Effector CD8-positive, alpha-beta T cell (primary cell): ENCODE data around the gene PPP2R3B.
"Not testable (repeated sequence)": the region's sequence is repeated elsewhere in the genome, so short reads cannot be mapped to it uniquely, and the experiment has no call there.

Experiments
- DNase-seq: peaks from one replicate; lab custom pipeline; 2025; lab: John Stamatoyannopoulos, UW

The PPP2R3B gene

DNA sequence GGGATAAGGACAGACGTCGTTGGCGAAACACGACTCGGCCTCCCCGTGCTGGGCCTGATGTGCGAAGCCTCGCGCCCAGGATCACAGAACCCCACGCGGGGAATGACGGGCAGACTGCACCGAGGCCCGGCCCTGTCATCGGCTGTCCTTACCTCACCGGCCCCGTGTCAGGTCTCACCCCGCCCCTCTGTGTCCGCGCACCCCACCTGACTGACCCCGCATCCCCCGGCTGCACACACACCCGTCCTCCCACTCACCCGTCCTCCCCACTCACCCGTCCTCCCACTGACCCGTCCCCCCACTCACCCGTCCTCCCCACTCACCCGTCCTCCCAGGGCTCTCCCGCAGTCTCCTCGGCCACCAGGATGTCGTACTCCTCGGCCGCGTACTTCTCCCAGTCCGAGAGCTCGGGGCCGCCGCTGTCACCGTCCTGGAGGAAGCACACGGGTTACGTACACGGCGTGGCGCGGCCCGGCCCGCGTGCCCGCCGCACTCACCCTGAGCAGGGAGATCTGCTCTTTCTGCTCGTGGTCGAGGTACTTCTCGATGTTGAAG, 48.3 kb downstream of the PPP2R3B start:
- no peak for DNase-seq

DNA sequence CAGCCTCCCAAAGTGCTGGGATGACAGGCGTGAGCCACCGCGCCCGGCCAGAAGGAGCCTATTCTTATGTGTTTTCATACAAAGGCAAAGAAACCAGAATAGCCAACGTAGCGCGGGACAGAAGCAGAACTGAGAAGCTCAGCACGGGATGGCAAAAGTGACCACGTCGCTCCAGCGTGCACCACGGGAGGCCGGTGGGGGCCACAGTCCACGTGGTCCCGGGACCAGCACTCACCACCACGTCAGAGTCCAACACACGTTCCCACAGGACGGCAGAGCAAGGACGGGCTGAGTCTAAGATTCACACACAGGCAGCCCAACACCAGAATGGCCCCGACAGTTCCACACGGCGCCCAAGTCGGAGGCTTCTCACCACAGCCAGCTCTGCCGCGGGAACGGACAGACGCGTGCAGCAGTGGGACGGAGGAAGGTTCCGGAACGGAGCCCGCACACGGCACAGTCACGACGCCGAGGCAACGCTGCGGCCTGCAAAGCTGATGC, 49.3 kb downstream of the PPP2R3B start:
- no peak for DNase-seq

DNA sequence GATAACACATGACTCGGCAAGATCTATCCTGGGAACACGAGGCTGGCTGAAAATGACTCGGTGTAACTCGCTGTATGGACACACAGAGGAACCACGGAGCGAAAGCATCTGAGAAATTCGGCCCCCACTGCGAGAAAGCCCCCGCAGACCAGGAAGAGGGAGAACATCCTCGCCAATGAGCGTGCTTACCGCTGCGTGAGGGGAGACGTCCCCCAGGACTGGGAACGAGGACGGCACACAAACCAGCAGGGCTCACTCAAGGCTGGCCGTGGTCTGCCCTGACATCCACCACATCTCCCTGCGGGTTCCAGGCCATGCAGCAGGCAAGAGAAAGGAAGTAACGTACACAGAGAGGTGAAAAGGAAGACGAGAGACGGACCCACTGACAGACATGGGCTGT, 50.5 kb downstream of the PPP2R3B start:
- DNase-seq, result no peak

DNA sequence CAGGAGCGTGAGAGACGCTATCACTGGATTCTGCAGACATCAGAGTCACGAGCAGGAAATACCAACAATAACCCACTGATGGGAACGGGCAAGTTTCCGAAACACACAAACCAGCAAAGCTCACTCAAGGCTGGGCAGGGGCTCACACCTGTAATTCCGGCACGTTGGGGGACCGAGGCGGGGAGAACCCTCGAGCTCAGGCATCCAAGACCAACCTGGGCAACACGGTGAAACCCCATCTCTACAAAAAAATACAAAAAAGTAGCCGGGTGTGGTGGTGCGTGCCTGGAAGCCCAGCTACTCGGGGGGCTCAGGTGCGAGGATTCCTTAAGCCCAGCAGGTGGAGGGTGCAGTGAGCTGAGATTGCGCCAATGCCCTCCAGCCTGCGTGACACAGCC, 51.0 kb downstream of the PPP2R3B start:
- DNase-seq, result no peak

DNA sequence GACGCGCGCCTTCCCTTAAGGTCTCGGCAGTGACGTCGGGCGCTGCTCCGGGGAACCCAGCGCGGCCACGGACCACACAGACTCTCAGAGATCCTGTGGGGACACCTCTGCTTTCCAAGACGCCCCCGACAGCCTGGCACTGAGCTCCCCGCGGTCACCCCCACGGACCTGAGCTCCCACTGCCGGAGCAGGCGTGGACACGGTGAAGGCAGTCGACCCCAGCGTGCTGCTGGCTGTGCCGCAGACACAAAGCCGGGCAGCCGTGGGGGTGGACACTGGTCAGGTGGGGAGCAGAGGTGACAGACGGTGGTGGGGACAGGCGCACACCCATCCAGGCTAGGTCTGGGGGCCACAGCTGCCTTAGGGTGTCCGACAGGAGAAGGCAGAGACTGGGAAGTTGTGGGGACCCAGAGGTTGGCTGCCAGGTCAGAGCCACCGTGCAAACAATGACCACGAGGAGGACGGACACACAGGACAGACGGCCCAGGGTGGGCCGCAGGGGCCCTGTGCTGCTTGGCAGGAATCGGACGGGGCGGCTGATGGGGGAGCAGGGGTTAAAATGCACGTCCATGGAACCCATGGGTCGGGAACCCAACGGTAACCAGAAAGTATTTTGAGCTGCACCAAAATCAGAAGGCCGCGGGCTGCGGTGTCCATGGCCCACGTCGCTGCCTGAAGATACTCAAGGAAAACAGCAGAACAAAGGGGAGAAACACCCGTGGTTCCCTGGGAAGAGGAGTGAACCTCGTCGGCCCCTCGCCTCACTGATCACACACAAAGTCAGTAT, 51.5 kb downstream of the PPP2R3B start:
- DNase-seq, result no peak

DNA sequence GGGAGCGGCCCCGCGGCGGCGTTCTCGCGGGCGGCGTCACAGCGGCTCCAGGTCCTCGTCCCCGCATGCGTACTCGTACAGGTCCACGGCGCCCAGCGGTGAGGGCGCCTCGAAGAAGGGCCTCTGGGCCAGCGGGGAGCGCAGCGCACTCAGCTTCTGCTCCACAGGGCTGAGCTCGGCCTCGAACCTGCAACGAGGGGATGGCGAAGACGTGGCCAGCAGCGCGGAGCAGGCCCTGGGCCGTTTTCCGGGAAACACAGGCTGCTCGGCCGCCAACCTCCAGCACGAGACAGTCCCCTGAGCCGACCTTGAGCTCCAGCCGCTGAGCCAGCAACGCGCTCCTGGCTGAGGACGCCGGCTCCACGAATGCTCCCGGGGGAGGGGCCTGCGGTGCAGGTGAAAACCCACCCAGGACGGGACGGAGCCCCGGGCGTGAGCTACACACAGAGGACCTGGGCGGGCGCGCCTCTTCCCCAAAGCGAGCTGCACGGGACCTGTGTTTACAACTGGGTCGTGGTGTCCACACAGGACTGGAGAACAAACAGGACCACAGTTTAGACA, 52.3 kb downstream of the PPP2R3B start:
- no peak for DNase-seq

DNA sequence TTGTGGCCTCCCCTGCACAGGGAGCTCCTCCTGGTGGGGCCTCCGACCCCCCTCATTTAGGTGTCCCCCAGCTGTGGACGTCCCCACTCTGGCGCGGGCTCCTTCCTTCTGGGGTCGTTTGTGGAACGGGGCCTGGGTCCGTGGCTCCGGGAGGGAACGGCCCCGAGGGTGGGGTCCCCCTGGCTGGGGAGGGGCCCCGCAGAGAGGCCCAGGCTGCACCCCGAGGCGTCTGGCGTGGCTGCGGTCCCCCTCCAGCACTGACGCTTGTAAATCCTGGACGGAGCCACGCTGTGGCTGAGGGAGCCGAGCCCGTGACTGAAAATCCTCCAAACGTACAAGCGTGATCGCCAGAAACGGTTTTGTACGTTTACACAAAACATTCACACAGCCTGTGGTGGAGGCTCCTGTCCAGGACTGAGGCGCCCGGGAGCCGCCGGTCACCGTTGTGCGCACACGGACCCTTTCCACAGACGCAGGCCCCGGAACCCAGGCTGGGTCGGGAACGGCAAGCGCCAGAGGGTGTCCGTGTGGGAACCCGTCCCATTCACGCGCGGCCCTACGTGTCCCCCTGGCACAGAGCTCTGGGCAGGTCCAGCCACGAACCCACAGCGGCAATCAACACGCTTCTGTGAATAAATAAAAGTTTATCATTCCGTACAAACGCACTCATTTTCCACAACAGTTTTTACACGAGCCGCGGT, 52.9 kb downstream of the PPP2R3B start:
- no peak for DNase-seq

DNA sequence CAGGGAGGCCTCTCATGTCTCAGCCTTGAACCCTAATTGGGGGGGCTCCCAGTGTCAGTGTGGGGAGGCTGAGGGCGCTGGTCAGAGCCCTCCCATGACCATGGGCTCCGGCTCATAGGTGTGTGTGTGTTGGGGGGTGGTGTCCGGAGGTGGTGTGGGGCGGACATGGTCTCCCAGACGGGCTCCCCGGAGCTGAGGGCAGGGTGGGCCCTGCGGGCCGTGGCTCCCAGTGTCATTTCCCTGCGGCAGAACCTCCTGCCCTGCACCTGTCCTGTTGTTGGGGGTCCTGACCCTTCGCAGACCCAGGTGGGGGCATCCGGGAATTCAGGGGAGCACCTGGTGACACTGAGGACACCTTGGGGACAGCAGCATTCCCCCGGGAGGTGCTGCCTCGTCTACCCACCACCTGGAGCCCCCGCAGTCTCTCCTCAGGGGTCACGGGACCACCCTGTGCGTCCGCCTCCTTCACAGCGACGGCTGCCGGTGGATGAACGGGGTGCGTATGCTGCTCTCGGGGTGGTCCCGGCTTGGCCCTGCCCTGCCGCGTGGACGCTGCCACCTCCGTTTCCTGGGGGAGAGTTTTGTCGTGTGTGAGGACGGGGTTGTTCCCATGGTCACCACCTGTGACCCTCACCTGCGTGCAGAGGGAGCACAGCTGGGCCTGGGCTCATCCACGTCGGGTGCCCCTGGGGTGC, 53.6 kb downstream of the PPP2R3B start:
- DNase-seq, result no peak

DNA sequence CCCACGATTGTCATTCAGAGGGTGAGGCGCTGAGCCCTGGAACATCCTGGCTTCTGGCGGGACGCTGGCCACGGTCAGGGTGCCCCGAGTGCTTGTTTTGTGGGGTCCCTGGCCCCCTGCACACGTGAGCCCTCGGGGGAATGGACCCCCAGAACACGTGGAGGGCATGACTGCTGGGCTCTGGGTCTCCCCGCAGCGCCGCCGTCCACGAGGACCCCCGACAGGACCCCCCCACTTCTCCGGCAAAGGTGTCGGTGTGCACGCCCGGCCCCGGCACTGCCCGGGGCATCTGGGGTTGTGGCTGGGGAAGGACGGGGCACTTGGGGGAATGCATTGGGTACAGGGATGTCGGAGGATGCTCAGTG, 54.2 kb downstream of the PPP2R3B start:
- no peak for DNase-seq

DNA sequence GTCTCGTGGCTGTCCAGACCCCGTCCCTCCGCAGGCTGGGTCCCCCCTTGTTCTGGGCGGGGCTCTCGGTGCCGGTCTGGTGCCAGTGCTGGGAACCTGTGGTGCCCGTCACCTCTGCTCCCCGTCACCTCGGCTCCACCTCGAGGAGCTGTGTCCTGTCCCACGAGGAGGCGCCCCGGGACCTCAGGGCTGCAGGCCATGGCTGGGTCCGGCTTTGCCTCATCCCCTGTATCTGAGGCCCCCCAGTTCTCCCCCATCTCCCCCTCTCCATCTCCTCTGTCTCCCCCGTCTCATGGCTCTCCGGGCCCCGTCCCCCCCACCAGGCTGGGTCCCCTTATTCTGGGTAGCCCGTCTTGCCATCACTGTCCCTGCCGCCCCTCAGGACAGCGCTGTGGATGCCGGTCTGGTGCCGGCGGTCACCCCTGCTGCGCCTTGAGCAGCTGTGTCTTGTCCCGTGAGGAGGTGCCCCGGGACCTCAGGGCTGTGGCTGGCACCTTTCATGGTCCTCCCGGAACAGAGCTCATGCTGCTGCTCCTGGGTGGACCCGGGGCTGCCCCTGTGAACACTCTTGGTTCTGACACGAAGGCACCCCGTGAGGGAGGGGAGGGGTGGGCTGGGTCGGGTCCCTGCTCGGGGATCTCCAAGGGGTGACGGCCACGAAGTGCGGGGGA, 54.7 kb downstream of the PPP2R3B start:
- DNase-seq, result no peak

DNA sequence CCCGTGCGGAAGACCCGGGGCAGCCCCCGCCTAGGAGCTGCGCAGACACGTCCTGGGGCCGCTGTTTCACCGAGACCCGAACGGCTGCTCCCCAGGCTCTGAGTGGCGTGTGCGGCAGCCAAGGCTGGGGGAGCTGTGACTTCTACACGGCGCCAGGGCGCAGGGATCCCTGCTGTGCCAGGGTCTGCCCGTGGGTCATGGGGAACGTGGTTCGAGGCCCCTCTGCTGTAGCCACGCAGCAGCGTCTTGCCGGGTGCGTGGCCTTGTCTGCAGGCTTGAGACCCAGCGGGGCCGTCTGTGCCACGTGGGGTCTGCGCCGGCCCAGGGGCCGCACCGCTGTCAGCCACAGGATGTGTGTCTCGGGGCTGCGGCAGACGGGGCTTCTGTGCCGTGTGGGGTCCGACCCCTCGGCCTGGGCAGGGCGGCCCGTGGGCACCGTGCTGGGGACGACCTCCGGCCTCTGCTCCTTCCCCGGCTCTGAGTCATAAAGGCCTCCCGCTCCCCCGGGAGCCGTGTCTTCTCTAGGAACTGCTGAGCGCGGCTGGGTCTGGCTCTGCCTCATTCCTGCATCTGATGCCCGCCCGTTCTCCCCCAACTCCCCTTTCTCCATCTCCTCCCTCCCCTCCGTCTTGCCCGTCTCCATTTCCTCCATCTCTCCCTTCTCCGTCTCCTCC, 55.4 kb downstream of the PPP2R3B start:
- no peak for DNase-seq

DNA sequence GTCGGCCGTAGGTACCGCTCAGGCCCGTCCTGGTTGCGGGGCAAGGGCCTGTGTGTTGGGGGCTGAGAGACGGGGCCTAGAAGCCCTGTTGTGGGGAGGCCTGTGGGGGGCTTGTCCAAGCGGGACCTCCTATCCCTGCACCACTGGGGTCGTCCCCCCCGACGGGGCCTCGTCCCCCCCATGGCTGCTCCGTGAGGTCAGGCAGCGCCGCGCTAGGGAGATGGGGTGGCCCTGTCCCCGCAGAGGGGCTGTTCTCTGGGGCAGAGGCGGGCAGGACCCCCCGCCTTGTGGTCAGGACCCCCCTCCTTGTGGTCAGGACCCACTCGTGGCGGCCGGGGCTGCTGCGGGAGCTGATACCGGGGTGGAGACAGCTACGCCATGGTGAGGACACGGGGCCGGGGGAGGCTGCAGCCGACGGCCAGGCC, 56.0 kb downstream of the PPP2R3B start:
- no peak for DNase-seq

DNA sequence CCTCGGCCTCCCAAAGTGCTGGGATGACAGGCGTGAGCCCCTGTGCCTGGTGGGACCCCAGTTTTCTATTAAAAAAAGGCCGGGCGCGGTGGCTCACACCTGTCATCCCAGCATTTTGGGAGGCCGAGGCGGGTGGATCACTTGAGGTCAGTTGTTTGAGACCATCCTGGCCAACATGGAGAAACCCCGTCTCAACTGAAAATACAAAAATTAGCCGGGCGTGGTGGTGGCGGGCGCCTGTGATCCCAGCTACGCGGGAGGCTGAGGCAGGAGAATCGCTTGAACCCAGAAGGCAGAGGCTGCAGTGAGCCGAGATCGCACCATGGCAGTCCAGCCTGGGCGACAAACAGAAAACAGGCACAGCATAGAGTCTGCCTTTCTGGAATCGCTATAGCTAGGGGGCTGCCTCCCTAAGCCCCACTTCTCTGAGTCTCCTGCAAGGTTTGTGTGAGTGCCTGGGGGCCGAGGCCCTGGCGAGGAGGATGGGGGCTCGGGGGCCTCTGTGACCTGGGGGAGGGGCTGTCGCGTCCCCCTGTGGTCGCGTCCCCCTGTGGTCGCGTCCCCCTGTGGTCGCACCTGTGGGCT, 56.5 kb downstream of the PPP2R3B start:
- DNase-seq, result not testable (repeated sequence)

DNA sequence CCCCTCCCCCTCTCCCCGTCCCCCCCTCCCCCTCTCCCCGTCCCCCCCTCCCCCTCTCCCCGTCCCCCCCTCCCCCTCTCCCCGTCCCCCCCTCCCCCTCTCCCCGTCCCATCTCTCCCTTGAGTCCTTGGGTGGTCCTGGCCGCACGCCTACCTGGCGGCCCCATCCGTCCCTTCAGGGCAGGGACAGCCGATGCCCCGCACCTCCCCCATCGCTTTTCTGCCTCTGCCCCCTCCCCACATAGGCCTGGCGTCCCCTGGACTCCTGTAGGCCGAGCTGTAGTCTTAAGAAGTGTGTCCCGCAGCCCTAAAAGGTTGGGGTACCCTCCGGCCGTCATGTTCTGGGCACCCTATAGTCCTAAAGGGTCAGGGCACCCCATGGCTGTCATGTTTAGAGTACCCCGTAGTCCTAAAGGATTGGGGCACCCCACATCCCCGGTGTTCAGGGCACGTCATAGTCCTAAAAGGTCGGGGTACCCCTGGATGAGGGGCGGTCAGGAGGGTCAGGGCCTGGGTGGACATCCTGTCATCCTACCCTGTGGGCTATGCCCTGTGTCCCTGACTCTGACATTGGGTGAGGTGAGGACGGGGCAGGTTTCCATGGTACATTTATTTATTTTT, 57.3 kb downstream of the PPP2R3B start:
- no peak for DNase-seq

DNA sequence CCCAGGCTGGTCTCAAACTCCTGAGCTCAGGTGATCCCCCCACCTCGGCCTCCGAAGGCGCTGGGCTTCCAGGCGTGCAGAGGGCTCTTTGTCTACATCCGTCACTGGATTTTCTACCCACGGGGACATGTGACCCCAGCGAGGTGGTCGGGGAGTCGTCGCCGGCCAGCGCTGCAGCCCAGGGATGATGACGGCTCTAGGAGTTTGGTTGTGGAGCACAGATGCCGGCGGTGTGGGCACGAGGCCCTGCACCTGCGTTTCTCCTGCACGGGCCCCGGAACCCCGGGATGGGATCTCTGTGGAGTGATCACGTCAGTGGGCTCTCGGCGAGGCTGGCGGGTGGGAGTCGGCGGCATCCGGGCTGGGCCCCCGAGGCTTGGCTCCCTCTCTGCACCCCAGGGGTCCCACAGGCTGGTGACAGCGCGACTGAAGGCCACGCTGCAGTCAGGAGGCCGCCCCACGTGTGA, 59.0 kb downstream of the PPP2R3B start:
- DNase-seq, result no peak

DNA sequence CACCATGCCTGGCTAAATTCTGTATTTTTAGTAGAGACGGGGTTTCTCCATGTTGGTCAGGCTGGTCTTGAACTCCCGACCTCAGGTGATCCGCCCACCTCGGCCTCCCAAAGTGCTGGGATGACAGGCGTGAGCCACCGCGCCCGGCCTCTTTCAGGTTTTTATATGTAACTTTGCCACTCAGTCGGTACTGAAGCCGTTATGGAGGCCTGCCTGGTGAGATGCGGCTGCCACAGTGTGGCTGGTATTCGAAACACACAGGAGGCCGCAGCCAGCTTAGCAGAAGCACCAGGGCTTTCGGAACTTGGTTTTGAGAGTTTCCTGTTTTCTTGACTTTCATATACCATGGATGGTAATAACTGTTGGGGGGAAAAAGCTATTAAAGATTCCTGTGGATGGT, 62.0 kb downstream of the PPP2R3B start:
- not testable (repeated sequence) for DNase-seq

DNA sequence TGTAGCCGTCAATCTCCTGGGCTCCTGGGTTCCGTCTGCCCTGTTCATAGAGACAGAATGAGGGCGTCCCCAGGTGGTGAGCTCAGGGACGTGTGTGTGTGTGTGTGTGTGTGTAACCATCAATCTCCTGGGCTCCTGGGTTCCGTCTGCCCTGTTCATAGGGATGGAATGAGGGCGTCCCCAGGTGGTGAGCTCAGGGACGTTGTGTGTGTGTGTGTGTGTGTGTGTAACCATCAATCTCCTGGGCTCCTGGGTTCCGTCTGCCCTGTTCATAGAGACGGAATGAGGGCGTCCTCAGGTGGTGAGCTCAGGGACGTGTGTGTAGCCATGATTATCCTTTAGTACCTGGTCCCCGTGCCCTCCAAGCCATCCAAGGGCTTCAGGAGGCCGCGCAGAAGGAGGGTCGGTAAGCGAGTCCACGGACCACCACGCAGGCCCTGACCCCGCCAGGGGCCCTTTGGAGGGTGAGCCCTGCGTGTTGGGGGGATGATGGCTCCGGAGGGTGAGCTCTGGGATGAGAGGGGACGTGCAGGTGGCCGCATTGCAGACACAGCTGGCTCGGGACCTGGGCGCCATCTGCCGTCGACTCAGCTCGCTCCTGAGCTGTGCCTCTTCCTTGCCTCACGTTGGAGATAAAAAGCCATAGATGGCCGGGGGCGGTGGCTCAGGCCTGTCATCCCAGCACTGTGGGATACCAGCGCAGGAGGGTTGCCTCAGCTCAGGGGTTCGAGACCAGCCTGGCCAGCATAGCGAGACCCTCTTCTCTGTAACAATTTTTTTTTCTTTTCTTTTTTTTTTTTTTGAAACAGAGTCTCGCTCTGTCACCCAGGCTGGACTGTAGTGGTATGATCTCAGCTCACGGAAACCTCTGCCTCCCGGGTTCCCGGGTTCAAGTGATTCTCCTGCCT, 62.7 kb downstream of the PPP2R3B start:
- DNase-seq, result no peak

DNA sequence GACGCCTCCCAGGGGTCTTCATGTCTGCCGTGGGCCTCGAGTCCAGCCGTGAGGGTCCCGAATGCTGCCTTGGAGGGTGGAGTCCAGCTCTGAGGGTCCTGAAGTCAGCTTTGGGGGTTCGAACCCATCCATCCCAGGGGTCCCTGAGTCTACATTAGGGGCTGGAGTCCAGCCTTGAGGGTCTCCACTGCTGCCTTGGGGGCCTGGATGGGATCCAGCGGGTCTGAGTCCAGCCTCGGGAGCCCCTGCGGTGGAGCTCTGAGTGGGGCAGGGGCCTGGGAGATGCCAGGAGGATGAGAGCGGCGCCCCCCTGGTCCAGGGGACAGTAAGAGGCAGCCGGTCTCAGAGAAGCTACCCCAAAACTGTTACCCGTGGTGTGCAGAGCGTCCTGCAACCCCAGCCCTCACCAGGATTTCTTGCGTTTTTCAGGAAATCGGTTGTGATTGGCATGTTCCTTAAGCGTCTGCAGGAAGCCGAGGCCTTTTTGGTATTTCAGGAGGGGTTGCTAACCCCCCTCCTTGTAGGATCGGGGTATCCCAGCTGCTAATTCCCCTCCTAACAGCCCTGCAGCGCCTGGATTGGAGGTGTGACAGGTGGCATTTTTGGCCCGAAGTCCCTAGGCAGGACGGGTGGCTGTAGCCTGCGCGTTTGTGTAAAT, 66.5 kb downstream of the PPP2R3B start:
- DNase-seq, result no peak
